GM18907 (cell line): Measurements from ENCODE around the gene VPS8.

Source experiments
- ATAC-seq: cut with Tn5 transposase; IDR thresholded peaks from one replicate; pipeline ENCODE4 v1.9.1; 2021; ENCODE audit warnings: mild to moderate bottlenecking, moderate library complexity; ENCODE audit not compliant: unreplicated experiment

The VPS8 gene

GRCh38 chr3:184784731-184785500 is 27.1 kb upstream of the VPS8 start:
- no peak for ATAC-seq

- ATAC-seq = no peak
Measured at GRCh38 chr3:184785890-184786279, 26.1 kb upstream of the VPS8 start.

GRCh38 chr3:184786280-184786941 is 25.6 kb upstream of the VPS8 start:
- no peak for ATAC-seq

- ATAC-seq = no peak
Measured at GRCh38 chr3:184788751-184789150, 23.2 kb upstream of the VPS8 start.

- ATAC-seq = no peak
Measured at GRCh38 chr3:184789314-184789998, 22.5 kb upstream of the VPS8 start.

GRCh38 chr3:184791171-184791570 is 20.8 kb upstream of the VPS8 start:
- no peak for ATAC-seq

- ATAC-seq = no peak
Measured at GRCh38 chr3:184795522-184796190, 16.3 kb upstream of the VPS8 start.

GRCh38 chr3:184796551-184796950 is 15.4 kb upstream of the VPS8 start:
- ATAC-seq = no peak

GRCh38 chr3:184796954-184797353 is 15.0 kb upstream of the VPS8 start:
- no peak for ATAC-seq

- no peak for ATAC-seq
Measured at GRCh38 chr3:184798120-184798519, 13.8 kb upstream of the VPS8 start.

- ATAC-seq = no peak
Measured at GRCh38 chr3:184800349-184800930, 11.5 kb upstream of the VPS8 start.

- ATAC-seq = no peak
Measured at GRCh38 chr3:184801241-184801785, 10.7 kb upstream of the VPS8 start.

GRCh38 chr3:184802150-184802549 is 9.8 kb upstream of the VPS8 start:
- no peak for ATAC-seq

- no peak for ATAC-seq
Measured at GRCh38 chr3:184804801-184805200, 7.2 kb upstream of the VPS8 start.

GRCh38 chr3:184805351-184806038 is 6.5 kb upstream of the VPS8 start:
- ATAC-seq = no peak

GRCh38 chr3:184806567-184807271 is 5.2 kb upstream of the VPS8 start:
- ATAC-seq = no peak

- ATAC-seq = no peak
Measured at GRCh38 chr3:184807549-184807948, 4.4 kb upstream of the VPS8 start.

GRCh38 chr3:184808021-184808420 is 3.9 kb upstream of the VPS8 start:
- ATAC-seq = no peak

GRCh38 chr3:184810146-184810545 is 1.8 kb upstream of the VPS8 start:
- no peak for ATAC-seq

GRCh38 chr3:184811034-184811433 is 932 bp upstream of the VPS8 start:
- ATAC-seq = no peak
